DOHH2 (cell line): ENCODE measurements around the gene C6orf89.
A peak's percentile ranks its signal among the peaks of the same experiment; 100 is the strongest.

ENCODE experiments used
- H3F3A ChIP-seq: fragments of 200-600 bp; sonication (generic), shearing (Covaris generic); 2 replicates; pipeline ENCODE4 v1.6.0; 2016; ENCODE audit warnings: antibody characterized with exemption, mild to moderate bottlenecking; ENCODE audit not compliant: control insufficient read depth, insufficient read depth
- H3K27ac ChIP-seq: fragments of 200-600 bp; sonication (generic); 2 replicates; pipeline ENCODE4 v1.5.1; 2014; ENCODE audit warnings: low read depth, mild to moderate bottlenecking, low read length, moderate library complexity
- H3K27me3 ChIP-seq: fragments of 200-600 bp; sonication (generic); 2 replicates; pipeline ENCODE4 v1.6.1; 2014; ENCODE audit warnings: mild to moderate bottlenecking, low read length, mixed read lengths; ENCODE audit not compliant: control insufficient read depth
- H3K36me3 ChIP-seq: fragments of 200-600 bp; sonication (generic); 2 replicates; pipeline ENCODE4 v1.6.1; 2014; ENCODE audit warnings: mild to moderate bottlenecking, low read length, moderate library complexity, mixed read lengths; ENCODE audit not compliant: control insufficient read depth
- H3K4me1 ChIP-seq: fragments of 200-600 bp; sonication (generic); 2 replicates; pipeline ENCODE4 v1.6.1; 2014; ENCODE audit warnings: mild to moderate bottlenecking, low read length, mixed read lengths; ENCODE audit not compliant: control insufficient read depth
- H3K4me2 ChIP-seq: fragments of 200-600 bp; sonication (generic); 2 replicates; pipeline ENCODE4 v1.6.0; 2014; ENCODE audit warnings: mild to moderate bottlenecking, low read length, moderate library complexity
- H3K4me3 ChIP-seq: fragments of 200-600 bp; sonication (generic); 2 replicates; pipeline ENCODE4 v1.5.1; 2014; ENCODE audit warnings: mild to moderate bottlenecking, low read length, mixed read lengths
- H3K79me2 ChIP-seq: fragments of 200-600 bp; sonication (generic); 2 replicates; pipeline ENCODE4 v1.6.1; 2014; ENCODE audit warnings: mild to moderate bottlenecking, low read length, mixed read lengths; ENCODE audit not compliant: control insufficient read depth
- H3K9me2 ChIP-seq: fragments of 200-600 bp; sonication (generic); replicated peaks from 2 replicates; pipeline ENCODE4 v1.6.1; 2014; ENCODE audit warnings: mild to moderate bottlenecking, low read length, mixed read lengths; ENCODE audit not compliant: control insufficient read depth
- H3K9me3 ChIP-seq: fragments of 200-600 bp; sonication (generic); 2 replicates; pipeline ENCODE4 v1.6.1; 2014; ENCODE audit warnings: antibody characterized with exemption, low read length, mixed read lengths; ENCODE audit not compliant: control insufficient read depth, insufficient read depth
- H4K20me1 ChIP-seq: fragments of 200-600 bp; sonication (generic); 2 replicates; pipeline ENCODE4 v1.6.0; 2014; ENCODE audit warnings: low read depth, mild to moderate bottlenecking, antibody characterized with exemption, low read length, moderate library complexity; ENCODE audit not compliant: control insufficient read depth, insufficient read depth
- CTCF ChIP-seq: fragments of 200-600 bp; sonication (generic); IDR thresholded peaks from one replicate; pipeline ENCODE4 v1.5.1; 2014; ENCODE audit warnings: antibody characterized with exemption, mild to moderate bottlenecking, low read depth, low read length; ENCODE audit not compliant: poor library complexity, severe bottlenecking
- EZH2phosphoT487 ChIP-seq: fragments of 200-600 bp; sonication (generic); IDR thresholded peaks from 2 replicates; pipeline ENCODE4 v1.6.1; 2017; ENCODE audit warnings: borderline replicate concordance, mild to moderate bottlenecking, antibody characterized with exemption, low read length, moderate library complexity, mixed read lengths

C6orf89 gene

GRCh38 chr6:36884610-36885009 is 1.1 kb upstream of the C6orf89 start:
- no peak overlapping the region for H3K27ac ChIP-seq
- H3K9me2 ChIP-seq = no peaks in the 10 kb centered on the region
- no peaks in the 10 kb centered on the region for H3F3A ChIP-seq
- H3K79me2 ChIP-seq = peaks cover 36% of the 10 kb centered on the region
- H3K9me3 ChIP-seq = no peaks in the 10 kb centered on the region
- H3K36me3 ChIP-seq = peaks cover 3% of the 10 kb centered on the region; the same call in 1 of the 2 replicates
- H3K4me1 ChIP-seq = peaks cover 20% of the 10 kb centered on the region
- H4K20me1 ChIP-seq = no peaks in the 10 kb centered on the region
- H3K4me3 ChIP-seq = no peak overlapping the region
- H3K4me2 ChIP-seq = no peak overlapping the region
- no peaks in the 10 kb centered on the region for H3K27me3 ChIP-seq
- TF ChIP-seq CTCF (no peak), EZH2phosphoT487 (no peak)

- TF ChIP-seq EZH2phosphoT487 (no peak), CTCF (no peak)
Observed at GRCh38 chr6:36886950-36887618, 1.3 kb downstream of the C6orf89 start.

GRCh38 chr6:36888115-36888643 is 2.4 kb downstream of the C6orf89 start:
- no peak overlapping the region for H3K4me3 ChIP-seq
- no peak overlapping the region for H3K27ac ChIP-seq
- H3F3A ChIP-seq = no peaks in the 10 kb centered on the region
- peaks cover 8% of the 10 kb centered on the region; the same call in 1 of the 2 replicates for H3K36me3 ChIP-seq
- TF ChIP-seq CTCF (no peak), EZH2phosphoT487 (no peak)
- H3K9me2 ChIP-seq = no peaks in the 10 kb centered on the region
- no peak overlapping the region for H3K4me2 ChIP-seq
- H3K27me3 ChIP-seq = no peaks in the 10 kb centered on the region
- H4K20me1 ChIP-seq = no peaks in the 10 kb centered on the region
- H3K4me1 ChIP-seq = peaks cover 20% of the 10 kb centered on the region
- H3K79me2 ChIP-seq = peaks cover 51% of the 10 kb centered on the region
- no peaks in the 10 kb centered on the region for H3K9me3 ChIP-seq

More at GRCh38 chr6:36886950-36887618, 1.3 kb downstream of the C6orf89 start:
- Histone ChIP-seq H3K36me3 (peaks cover 4% of the 10 kb centered on the region; the same call in 1 of the 2 replicates), H3K4me3 (peak overlapping the region; percentile 84), H3K27me3 (no peaks in the 10 kb centered on the region), H3K4me1 (peaks cover 20% of the 10 kb centered on the region), H3K27ac (no peak overlapping the region), H3K9me2 (no peaks in the 10 kb centered on the region), H3K79me2 (peaks cover 51% of the 10 kb centered on the region), H4K20me1 (no peaks in the 10 kb centered on the region), H3K9me3 (no peaks in the 10 kb centered on the region), H3F3A (no peaks in the 10 kb centered on the region), H3K4me2 (peak overlapping the region; percentile 83)
